T47D (cell line): ENCODE data around the gene NRN1L.
A peak's percentile ranks its signal among the peaks of the same experiment; 100 is the strongest.
"Not testable (repeated sequence)": the region's sequence is repeated elsewhere in the genome, so short reads cannot be mapped to it uniquely, and the experiment has no call there.

Source experiments
- DNase-seq, 2 experiments: peaks; one replicate each; pipeline versions ENCODE4 v3.0.0 to v3.0.0-alpha.2; 2011 to 2012; ENCODE audit warnings: low read depth in 1 of 2, low spot score in 1 of 2
- JUND ChIP-seq: IDR thresholded peaks from 2 replicates; pipeline ENCODE4 v1.6.1; 2012; ENCODE audit warnings: low read depth
- in situ Hi-C: cut with HindIII; loops from 2 replicates; pipeline ENCODE4 v1.10.0; 2016; ENCODE audit warnings: low sequenced_read_pairs, low pct_unique_long_range_greater_than_20kb

Gene NRN1L

GRCh38 chr16:67847064-67847861, 37.4 kb upstream of the NRN1L start, which contains the start of gene CENPT:
Gene CENPT, minus strand, starts transcription at chr16:67847693. Its CDS starts 13,834 bp downstream, at chr16:67833859.
- no peak for TF ChIP-seq JUND
- in situ Hi-C loops = no loop called here
- peak; percentile 54 to 58 for DNase-seq

GRCh38 chr16:67848118-67848517, 36.6 kb upstream of the NRN1L start:
- DNase-seq = no peak
- no peak for TF ChIP-seq JUND
- in situ Hi-C loops = no loop called here

- no peak for DNase-seq
- in situ Hi-C loops = no loop called here
- no peak for TF ChIP-seq JUND
These were observed 31.0 kb upstream of the NRN1L start for GRCh38 chr16:67853670-67854069.

- TF ChIP-seq JUND = no peak
- no peak for DNase-seq
- in situ Hi-C loops = no loop called here
These were observed 28.9 kb upstream of the NRN1L start for GRCh38 chr16:67855789-67856188.

- in situ Hi-C loops = no loop called here
- no peak for DNase-seq
- TF ChIP-seq JUND = no peak
These were observed 27.6 kb upstream of the NRN1L start for GRCh38 chr16:67856927-67857546.

GRCh38 chr16:67857547-67858233, 27.0 kb upstream of the NRN1L start:
- TF ChIP-seq JUND = no peak
- in situ Hi-C loops = no loop called here
- peak in 1 of 2 experiments; percentile 62 for DNase-seq

GRCh38 chr16:67858500-67858899, 26.2 kb upstream of the NRN1L start:
- DNase-seq = no peak
- no peak for TF ChIP-seq JUND
- in situ Hi-C loops = no loop called here

GRCh38 chr16:67860589-67861398, 23.9 kb upstream of the NRN1L start:
- TF ChIP-seq JUND = no peak
- in situ Hi-C loops = no loop called here
- no peak for DNase-seq

- in situ Hi-C loops = no loop called here
- no peak for DNase-seq
- TF ChIP-seq JUND = no peak
These were observed 22.8 kb upstream of the NRN1L start for GRCh38 chr16:67861877-67862276.

GRCh38 chr16:67862623-67863583, 21.8 kb upstream of the NRN1L start:
- DNase-seq = no peak
- in situ Hi-C loops = no loop called here
- TF ChIP-seq JUND = no peak

- DNase-seq, in situ Hi-C loops: not testable (repeated sequence)
These were observed 20.6 kb upstream of the NRN1L start for GRCh38 chr16:67864044-67864443.
